ENCODE measurements around the gene CCDC60.

Gene CCDC60

DNA sequence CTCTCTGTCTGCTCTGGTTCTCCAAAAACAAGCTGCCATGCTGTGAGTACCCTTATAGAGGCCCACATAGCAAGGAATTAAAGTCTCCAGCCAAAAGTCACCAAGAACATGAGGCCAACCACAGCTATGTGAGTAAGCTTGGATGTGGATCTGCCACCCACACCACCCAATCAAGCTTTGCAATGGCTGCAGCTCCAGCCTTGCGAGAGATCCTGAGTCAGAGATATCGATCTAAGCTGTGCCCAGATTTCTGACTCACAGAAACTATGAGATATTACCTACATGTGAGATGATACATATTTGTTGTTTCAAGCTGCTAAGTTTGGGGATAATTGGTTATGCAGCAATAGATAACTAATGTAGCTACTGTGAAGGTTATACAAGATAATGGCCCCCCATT lies 243.6 kb downstream of the CCDC60 start:
- DNase-seq (ENCODE audit: extremely low spot score): no peak
- TF ChIP-seq CTCF (IDR thresholded peaks at IDR 0.05; ENCODE audit: control extremely low read depth, extremely low read depth, low read depth, missing control alignments): no peak
- ChIA-PET POLR2A (no interaction called here), CTCF (interaction anchor here (0.9 to 1.2 kb wide), 3 partner anchors 8 to 33 kb away, joined by 3 to 4 read pairs (median 3); no protein-coding TSS in a partner anchor)

GRCh38 chr12:119589097-119589496 lies 254.6 kb downstream of the CCDC60 start:
- ChIA-PET CTCF (interaction anchor here (1.4 kb wide), 1 partner anchor 44 kb away, joined by 4 read pairs; no protein-coding TSS in a partner anchor), POLR2A (no interaction called here)
- no peak for TF ChIP-seq CTCF (IDR thresholded peaks at IDR 0.05; ENCODE audit: control extremely low read depth, extremely low read depth, low read depth, missing control alignments)
- DNase-seq (ENCODE audit: extremely low spot score): no peak

DNA sequence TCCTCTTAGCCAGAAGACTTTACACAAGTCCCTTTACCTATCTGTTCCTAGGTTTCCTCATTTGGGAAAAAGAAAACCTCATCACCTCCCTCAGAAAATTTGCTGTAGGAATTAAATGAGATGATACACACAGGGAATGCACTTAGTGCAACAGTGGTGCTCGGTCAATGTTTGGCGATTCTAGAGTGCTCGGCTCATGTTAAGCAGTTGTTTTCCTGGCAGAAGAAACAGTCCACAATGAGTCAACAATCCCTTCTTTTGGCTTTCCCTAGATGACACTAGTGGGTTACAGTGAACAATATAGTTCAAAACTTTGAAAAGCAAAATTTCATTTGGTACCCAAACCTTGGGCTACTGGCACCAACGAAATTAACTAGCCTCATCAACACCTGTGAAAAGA lies 255.1 kb downstream of the CCDC60 start:
- DNase-seq (ENCODE audit: extremely low spot score): no peak
- ChIA-PET POLR2A (no interaction called here), CTCF (interaction anchor here (1.4 kb wide), 1 partner anchor 45 kb away, joined by 4 read pairs; no protein-coding TSS in a partner anchor)
- no peak for TF ChIP-seq CTCF (IDR thresholded peaks at IDR 0.05; ENCODE audit: control extremely low read depth, extremely low read depth, low read depth, missing control alignments)

Data from GM10248 (cell line).